ENCODE measurements around the gene HMGCS1.
"Not testable (repeated sequence)": the region's sequence is repeated elsewhere in the genome, so short reads cannot be mapped to it uniquely, and the experiment has no call there.

GRCh38 chr5:43325624-43326023 is 12.4 kb upstream of the HMGCS1 start:
- TF ChIP-seq, protein P1, sequence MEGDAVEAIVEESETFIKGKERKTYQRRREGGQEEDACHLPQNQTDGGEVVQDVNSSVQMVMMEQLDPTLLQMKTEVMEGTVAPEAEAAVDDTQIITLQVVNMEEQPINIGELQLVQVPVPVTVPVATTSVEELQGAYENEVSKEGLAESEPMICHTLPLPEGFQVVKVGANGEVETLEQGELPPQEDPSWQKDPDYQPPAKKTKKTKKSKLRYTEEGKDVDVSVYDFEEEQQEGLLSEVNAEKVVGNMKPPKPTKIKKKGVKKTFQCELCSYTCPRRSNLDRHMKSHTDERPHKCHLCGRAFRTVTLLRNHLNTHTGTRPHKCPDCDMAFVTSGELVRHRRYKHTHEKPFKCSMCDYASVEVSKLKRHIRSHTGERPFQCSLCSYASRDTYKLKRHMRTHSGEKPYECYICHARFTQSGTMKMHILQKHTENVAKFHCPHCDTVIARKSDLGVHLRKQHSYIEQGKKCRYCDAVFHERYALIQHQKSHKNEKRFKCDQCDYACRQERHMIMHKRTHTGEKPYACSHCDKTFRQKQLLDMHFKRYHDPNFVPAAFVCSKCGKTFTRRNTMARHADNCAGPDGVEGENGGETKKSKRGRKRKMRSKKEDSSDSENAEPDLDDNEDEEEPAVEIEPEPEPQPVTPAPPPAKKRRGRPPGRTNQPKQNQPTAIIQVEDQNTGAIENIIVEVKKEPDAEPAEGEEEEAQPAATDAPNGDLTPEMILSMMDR (IDR thresholded peaks at IDR 0.05; ENCODE audit: insufficient read depth, low read depth, low read length): not testable (repeated sequence)
- TF ChIP-seq EZH2 (IDR thresholded peaks at IDR 0.05; ENCODE audit: insufficient read depth, low read length): not testable (repeated sequence)

Data from astrocyte (in vitro differentiated cells and primary cell).